ENCODE results near the gene LEMD2.
A peak's percentile ranks its signal among the peaks of the same experiment; 100 is the strongest.

Gene LEMD2

DNA sequence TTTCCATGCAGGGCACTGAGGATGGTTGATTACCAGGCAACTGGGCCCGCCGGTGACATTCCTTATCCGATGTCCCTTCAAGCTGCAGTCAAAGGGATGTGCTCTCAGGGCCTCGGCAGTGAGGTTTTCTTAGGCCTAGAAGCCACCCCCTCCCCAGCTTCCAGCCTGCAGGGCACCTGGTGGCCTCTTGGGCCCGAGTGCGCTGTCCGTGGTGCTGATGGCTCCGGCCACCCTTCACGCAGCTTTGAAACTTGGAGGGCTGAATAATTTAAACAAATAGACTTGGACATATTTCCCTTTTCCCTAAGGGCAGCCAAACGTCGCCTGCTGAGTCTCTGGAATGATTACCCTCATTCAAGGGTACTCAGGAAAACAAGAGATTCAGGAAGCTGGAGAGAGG is 23.7 kb upstream of the LEMD2 start:
- no peaks in the 10 kb centered on the region for H3K36me3 Mint-ChIP-seq (ENCODE audit: low read depth)
- no peak overlapping the region for H3K27ac Mint-ChIP-seq
- H3K4me1 Mint-ChIP-seq (ENCODE audit: low read depth), result peaks cover 4% of the 10 kb centered on the region
- no peak overlapping the region for H3K4me3 Mint-ChIP-seq
- DNase-seq (ENCODE audit: low spot score), result peak; percentile 27
- no peaks in the 10 kb centered on the region for H3K9me3 Mint-ChIP-seq
- H3K27me3 Mint-ChIP-seq (ENCODE audit: low read depth), result peaks cover 47% of the 10 kb centered on the region

DNA sequence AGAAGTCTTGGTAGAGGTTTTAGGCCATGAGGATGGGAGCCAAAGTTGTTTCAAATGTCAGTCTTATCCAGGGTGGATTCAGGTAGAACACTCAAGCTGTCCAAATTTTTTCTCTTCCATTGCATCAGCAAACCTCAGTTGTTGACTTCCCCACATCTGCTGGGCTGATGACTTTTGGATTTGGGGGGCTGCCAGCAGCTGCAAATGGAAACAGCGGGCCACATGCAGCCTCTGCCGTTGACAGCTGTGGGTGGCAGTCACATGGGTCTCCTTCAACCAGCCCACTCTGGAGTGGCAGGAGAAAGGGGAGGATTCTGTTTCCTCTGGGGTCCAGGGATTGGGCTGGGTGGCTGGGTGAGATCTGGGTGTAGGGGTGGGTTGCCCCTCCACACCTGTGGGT is 20.7 kb upstream of the LEMD2 start:
- Mint-ChIP-seq H3K9me3 (no peaks in the 10 kb centered on the region), H3K27ac (no peak overlapping the region), H3K27me3 (ENCODE audit: low read depth) (peaks cover 53% of the 10 kb centered on the region), H3K4me3 (no peak overlapping the region), H3K36me3 (ENCODE audit: low read depth) (no peaks in the 10 kb centered on the region), H3K4me1 (ENCODE audit: low read depth) (peaks cover 8% of the 10 kb centered on the region)
- no peak for DNase-seq (ENCODE audit: low spot score)

DNA sequence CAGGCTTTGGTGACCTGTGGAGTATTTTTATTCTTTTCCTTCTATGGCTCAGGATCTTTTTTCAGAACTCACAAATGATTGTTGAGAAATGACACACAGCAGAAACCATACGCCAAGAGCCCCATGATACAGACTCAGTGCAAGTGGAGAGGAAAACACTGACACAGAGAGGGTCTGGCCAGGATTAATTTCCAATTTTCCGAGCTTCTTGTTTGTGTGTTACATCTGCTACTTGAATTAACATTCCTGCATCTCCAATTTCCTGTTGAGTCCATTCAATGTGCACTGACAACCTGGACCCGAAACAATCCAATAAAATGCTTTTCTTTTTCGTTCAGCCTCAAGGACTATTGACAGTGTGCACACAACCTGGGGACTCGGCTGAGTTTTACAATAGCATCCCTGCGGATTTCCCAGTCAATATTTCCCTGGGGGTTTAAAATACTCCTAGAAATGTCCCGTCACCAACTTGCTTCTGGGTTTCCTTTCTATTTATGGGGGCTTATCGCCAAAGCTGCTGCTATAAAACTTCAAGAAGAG is 19.8 kb upstream of the LEMD2 start:
- DNase-seq (ENCODE audit: low spot score), result no peak
- H3K27me3 Mint-ChIP-seq (ENCODE audit: low read depth), result peaks cover 53% of the 10 kb centered on the region

DNA sequence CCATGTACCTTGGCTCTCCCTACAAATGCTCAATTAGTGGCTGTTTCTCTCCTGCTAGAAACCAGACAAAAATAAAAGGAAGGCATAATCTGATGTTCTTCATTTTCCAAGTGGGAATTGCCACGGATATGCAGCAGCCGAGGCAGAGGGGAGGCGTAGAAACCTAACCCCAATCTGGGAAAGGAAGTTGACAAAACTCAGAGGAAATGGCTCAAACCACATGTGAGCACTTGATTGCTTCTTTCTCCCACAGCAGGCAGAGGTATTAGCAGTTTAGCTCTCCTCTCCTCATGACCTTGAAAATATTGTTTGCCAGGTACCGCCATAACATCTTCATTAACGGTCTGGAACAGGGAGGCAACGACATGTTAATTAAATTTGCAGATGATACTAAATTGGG is 18.7 kb upstream of the LEMD2 start:
- Mint-ChIP-seq H3K36me3 (ENCODE audit: low read depth) (no peaks in the 10 kb centered on the region), H3K4me1 (ENCODE audit: low read depth) (peaks cover 8% of the 10 kb centered on the region), H3K4me3 (peak overlapping the region; percentile 25), H3K9me3 (no peaks in the 10 kb centered on the region), H3K27ac (no peak overlapping the region), H3K27me3 (ENCODE audit: low read depth) (peaks cover 47% of the 10 kb centered on the region)
- no peak for DNase-seq (ENCODE audit: low spot score)

More for the DNA sequence above, 19.8 kb upstream of the LEMD2 start:
- Mint-ChIP-seq H3K4me1 (ENCODE audit: low read depth) (peaks cover 8% of the 10 kb centered on the region), H3K9me3 (no peaks in the 10 kb centered on the region), H3K36me3 (ENCODE audit: low read depth) (no peaks in the 10 kb centered on the region), H3K27ac (no peak overlapping the region), H3K4me3 (no peak overlapping the region)

DNA sequence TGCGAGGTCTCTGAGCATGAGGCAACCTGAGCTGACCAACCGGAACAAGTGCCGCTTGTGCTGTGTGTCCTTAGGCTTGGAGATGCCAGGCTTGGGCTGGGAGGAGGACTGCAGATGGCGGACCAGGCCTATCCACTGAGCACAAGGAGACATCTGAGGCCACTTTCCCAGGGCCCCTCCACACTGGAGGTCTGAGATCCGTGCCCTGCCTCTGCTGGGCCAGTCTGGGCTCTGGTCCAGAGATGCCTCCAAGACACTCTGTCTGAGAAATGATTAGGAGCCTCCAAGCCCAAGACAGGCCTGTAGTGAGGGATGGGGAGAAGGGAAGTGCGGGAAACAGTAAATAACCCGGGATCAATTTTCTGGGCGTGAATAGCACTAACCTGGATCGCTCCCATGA is 17.9 kb upstream of the LEMD2 start:
- no peak for DNase-seq (ENCODE audit: low spot score)
- H3K4me3 Mint-ChIP-seq, result no peak overlapping the region
- no peak overlapping the region for H3K27ac Mint-ChIP-seq
- peaks cover 8% of the 10 kb centered on the region for H3K4me1 Mint-ChIP-seq (ENCODE audit: low read depth)
- no peaks in the 10 kb centered on the region for H3K9me3 Mint-ChIP-seq
- no peaks in the 10 kb centered on the region for H3K36me3 Mint-ChIP-seq (ENCODE audit: low read depth)
- H3K27me3 Mint-ChIP-seq (ENCODE audit: low read depth), result peaks cover 41% of the 10 kb centered on the region

DNA sequence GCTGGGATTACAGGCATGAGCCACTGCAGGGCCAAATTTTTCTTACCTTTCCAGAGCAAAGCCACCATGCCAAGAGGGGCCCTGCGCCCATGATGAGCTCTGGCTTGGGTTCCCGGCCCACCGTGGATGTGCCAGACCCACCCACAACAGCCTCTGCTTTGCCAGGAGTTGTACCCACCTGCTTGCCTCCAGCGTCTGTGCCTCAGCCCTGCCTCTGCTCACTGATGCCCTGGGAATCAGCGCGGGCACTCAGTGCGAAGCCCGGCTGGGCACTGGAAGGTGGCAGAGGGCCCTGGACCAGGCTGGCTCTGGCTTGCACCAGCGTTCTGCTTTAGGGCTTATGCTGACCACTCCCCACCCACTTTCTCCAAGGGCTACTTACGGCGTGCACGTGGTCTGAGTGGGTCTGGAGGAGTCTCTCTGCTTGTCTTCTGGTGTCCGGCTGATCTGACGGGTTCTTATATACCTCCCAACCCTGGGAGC is 14.7 kb upstream of the LEMD2 start, which contains the start of gene MLN:
TSS of gene MLN (minus strand) at position 433 of the 483 bp plus-strand sequence. CDS start 2,840 bp downstream, outside the sequence.
- no peaks in the 10 kb centered on the region for H3K36me3 Mint-ChIP-seq (ENCODE audit: low read depth)
- peaks cover 8% of the 10 kb centered on the region for H3K4me1 Mint-ChIP-seq (ENCODE audit: low read depth)
- DNase-seq (ENCODE audit: low spot score), result no peak
- H3K4me3 Mint-ChIP-seq, result no peak within 1 kb of the TSS
- H3K9me3 Mint-ChIP-seq, result no peaks in the 10 kb centered on the region
- H3K27ac Mint-ChIP-seq, result no peak within 1 kb of the TSS
- H3K27me3 Mint-ChIP-seq (ENCODE audit: low read depth), result peaks cover 28% of the 10 kb centered on the region

DNA sequence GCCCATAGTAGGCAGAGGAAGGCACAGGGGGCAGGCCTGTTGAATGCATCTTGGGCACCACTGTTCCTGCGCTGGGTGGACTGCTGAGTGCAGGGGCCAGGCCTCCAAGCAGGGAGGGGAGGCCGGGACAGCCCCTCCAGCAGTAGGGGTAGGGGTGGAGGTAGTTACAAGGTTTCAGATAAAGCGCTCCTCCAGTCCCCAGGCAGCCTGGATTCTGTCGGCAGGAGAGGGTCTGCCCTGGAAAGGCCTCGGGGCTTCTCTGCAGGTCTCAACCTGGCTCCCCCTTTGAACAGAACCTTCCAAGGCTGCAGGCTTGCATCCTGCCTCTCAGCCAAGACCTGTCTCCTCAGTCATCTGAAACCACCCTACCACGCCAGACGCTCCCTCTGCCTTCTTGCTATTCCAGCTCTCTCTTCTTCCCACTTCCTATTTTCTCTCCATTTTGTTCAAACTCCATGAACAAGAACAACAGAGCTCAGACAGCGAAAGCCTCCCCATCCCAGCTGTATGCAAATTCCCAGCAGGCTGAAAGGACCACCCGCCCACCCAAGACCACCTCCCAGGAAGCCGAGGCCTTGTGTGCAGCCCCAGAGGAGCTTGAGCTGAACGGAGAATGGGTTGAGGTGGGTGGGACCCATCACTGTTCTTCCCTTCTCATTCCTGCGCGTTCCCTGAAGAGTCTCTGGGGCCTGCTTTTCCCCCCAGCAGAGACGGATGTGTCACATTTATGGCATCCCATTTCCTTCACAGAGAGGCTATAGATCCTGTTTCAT is 13.4 kb upstream of the LEMD2 start:
- H3K4me1 Mint-ChIP-seq (ENCODE audit: low read depth), result peaks cover 4% of the 10 kb centered on the region
- H3K9me3 Mint-ChIP-seq, result no peaks in the 10 kb centered on the region
- DNase-seq (ENCODE audit: low spot score), result no peak
- H3K36me3 Mint-ChIP-seq (ENCODE audit: low read depth), result no peaks in the 10 kb centered on the region
- no peak overlapping the region for H3K4me3 Mint-ChIP-seq
- H3K27ac Mint-ChIP-seq, result no peak overlapping the region
- H3K27me3 Mint-ChIP-seq (ENCODE audit: low read depth), result peaks cover 20% of the 10 kb centered on the region

DNA sequence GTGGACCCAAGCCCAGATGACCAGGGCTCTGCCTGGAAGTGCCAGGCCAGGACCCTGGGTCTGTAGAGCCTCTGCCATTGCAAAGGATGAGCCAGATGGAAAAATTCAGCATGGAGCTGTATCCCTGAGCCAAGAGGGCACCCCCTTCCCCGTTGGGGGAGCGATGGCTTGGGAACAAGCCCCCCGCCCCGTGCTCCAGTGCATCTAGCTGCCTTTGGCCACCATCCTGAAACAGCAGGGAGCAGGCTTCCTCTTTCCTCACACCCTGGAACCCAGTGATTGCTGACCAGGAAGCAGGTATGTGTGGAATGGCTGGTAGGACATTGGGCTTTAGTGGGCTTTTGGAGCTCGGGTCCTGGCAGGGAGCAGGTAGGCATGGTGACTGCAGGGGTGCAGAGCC is 12.7 kb upstream of the LEMD2 start:
- no peak for DNase-seq (ENCODE audit: low spot score)
- no peak overlapping the region for H3K4me3 Mint-ChIP-seq
- peaks cover 18% of the 10 kb centered on the region for H3K27me3 Mint-ChIP-seq (ENCODE audit: low read depth)
- no peaks in the 10 kb centered on the region for H3K9me3 Mint-ChIP-seq
- H3K4me1 Mint-ChIP-seq (ENCODE audit: low read depth), result peaks cover 3% of the 10 kb centered on the region
- no peak overlapping the region for H3K27ac Mint-ChIP-seq
- no peaks in the 10 kb centered on the region for H3K36me3 Mint-ChIP-seq (ENCODE audit: low read depth)

DNA sequence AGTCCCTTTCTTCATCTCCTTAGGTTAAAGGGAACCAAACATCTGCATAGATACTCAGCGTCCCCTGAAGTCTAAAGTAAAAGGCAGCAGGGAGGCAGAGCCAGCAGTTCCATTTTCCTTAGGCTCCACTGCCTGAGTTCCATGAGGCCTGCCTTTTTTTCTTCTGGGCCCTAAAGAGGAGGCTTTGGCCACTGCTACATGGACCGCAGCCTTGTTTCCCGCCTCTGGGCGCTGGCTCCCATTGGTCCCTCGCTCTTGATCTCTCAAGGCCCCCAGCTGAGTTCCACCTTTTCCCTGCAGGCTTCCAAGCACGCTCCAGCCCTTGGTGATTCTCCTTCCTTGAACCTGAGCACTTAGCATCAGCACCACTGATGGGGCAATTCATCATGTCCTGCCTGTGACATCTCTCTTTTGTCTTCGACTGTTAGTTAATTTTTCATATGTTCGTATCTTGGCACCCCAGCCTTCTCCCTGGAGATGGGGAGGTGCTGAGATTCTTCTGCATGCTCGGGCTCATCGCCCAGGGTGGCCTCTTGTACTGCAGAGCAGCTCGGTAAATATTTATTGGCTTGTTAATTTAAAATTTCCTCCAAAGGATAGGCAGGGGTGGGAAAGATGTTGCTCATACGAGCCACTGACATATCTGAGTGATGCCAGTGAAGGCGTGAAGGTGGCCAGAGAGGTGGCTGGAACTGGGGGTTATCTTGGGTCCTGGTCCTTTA is 11.5 kb upstream of the LEMD2 start:
- Mint-ChIP-seq H3K9me3 (no peaks in the 10 kb centered on the region), H3K27ac (no peak overlapping the region), H3K4me3 (no peak overlapping the region), H3K4me1 (ENCODE audit: low read depth) (peaks cover 3% of the 10 kb centered on the region), H3K36me3 (ENCODE audit: low read depth) (no peaks in the 10 kb centered on the region), H3K27me3 (ENCODE audit: low read depth) (peaks cover 14% of the 10 kb centered on the region)
- no peak for DNase-seq (ENCODE audit: low spot score)

DNA sequence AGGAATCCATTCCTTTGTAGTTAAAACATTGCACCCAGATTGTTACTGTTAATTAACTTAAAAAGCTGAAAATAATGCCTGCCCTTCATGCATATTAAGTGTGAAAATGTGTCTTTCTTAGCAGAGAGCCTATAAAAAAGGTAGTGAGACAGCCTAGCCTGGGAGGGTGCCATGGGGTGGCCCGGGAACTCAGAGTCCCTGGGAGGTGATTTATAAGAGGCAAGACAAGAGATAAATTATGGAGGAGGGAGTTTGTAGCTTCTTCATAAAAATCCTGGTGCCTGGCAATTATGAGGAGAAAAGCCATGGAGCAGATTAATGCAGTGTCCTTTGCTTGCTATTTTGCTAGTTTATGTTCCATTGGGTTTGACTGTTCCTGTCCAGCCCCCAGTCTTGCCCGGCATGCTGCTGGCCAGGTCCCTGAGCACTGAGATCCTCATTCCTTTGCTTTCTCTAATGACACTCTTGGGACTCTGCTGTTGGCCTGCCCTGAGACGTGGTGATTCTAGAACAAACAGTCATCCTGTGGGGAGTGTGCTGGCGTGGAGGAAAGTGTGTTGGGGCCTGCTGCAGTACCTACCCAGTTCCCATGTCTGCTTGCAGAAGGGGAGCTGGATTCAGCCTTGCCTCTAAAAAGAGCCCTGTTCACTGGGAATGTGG is 10.7 kb upstream of the LEMD2 start:
- no peak for DNase-seq (ENCODE audit: low spot score)
- no peak overlapping the region for H3K4me3 Mint-ChIP-seq
- no peak overlapping the region for H3K27ac Mint-ChIP-seq
- H3K27me3 Mint-ChIP-seq (ENCODE audit: low read depth), result peaks cover 19% of the 10 kb centered on the region
- H3K9me3 Mint-ChIP-seq, result no peaks in the 10 kb centered on the region
- peaks cover 3% of the 10 kb centered on the region for H3K4me1 Mint-ChIP-seq (ENCODE audit: low read depth)
- no peaks in the 10 kb centered on the region for H3K36me3 Mint-ChIP-seq (ENCODE audit: low read depth)

DNA sequence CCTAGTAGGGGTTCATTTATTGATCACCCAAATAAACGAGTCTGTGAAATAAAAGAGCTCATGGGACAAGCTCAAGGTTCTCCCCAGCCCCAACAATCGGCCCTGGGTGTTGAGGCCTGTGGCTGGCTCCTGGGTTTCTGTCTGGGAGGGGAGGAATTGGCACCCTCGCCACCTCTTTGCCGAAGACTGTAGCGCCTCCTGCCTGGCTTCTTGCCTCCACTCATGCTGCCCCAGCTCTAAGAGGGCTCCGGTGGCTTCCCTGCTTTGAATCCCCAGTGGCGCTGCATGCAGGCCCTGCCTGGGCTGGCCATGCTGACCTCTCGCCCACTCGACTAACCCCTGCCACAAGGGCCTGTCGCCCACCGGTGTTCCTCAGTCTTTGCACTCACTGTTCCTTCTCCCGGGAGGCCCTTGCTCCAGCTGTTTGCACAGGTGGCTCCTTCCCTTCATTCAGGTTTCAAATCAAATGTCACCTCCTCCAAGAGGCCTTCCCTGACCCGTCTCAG is 9.5 kb upstream of the LEMD2 start:
- DNase-seq (ENCODE audit: low spot score), result no peak
- Mint-ChIP-seq H3K9me3 (no peaks in the 10 kb centered on the region), H3K4me3 (no peak overlapping the region), H3K27me3 (ENCODE audit: low read depth) (peaks cover 22% of the 10 kb centered on the region), H3K36me3 (ENCODE audit: low read depth) (no peaks in the 10 kb centered on the region), H3K4me1 (ENCODE audit: low read depth) (peaks cover 3% of the 10 kb centered on the region), H3K27ac (no peak overlapping the region)

DNA sequence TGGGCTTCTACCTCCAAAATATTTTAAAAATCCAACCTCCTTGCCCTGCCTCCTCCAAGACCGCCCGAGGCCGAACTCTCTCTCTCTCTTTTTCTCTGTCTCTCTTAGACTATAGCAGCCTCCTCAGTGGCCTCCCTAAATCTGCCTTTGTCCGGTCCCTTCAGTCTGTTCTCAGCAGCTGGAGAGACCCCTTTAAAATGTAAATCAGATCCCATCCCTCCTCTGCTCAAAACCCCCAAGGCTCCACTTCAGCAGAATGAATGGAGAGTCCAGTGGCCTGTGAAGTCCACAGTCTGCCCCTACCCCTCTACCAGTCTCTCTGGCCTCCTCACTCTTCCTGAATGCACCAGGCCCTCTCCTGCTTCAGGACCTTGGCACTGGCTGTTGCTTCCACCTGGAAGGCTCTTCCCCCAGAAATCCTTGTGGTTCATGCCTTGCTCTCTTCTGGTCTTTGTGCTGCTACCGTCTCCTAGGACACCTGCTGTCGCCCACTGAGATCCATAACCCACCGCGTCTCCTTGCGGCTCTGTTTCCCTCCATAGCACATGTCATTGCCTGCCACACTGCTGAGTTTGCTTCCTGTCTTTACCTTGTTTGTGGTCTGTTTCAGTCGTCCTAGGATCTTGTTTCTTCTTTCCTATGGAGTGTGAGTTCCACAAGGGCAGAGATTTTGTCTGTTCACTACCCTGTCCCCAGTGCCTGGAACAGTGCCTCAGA is 8.9 kb upstream of the LEMD2 start:
- no peak for DNase-seq (ENCODE audit: low spot score)
- H3K4me3 Mint-ChIP-seq, result no peak overlapping the region
- no peaks in the 10 kb centered on the region for H3K36me3 Mint-ChIP-seq (ENCODE audit: low read depth)
- H3K9me3 Mint-ChIP-seq, result no peaks in the 10 kb centered on the region
- H3K27me3 Mint-ChIP-seq (ENCODE audit: low read depth), result peaks cover 26% of the 10 kb centered on the region
- no peak overlapping the region for H3K27ac Mint-ChIP-seq
- H3K4me1 Mint-ChIP-seq (ENCODE audit: low read depth), result peaks cover 3% of the 10 kb centered on the region

DNA sequence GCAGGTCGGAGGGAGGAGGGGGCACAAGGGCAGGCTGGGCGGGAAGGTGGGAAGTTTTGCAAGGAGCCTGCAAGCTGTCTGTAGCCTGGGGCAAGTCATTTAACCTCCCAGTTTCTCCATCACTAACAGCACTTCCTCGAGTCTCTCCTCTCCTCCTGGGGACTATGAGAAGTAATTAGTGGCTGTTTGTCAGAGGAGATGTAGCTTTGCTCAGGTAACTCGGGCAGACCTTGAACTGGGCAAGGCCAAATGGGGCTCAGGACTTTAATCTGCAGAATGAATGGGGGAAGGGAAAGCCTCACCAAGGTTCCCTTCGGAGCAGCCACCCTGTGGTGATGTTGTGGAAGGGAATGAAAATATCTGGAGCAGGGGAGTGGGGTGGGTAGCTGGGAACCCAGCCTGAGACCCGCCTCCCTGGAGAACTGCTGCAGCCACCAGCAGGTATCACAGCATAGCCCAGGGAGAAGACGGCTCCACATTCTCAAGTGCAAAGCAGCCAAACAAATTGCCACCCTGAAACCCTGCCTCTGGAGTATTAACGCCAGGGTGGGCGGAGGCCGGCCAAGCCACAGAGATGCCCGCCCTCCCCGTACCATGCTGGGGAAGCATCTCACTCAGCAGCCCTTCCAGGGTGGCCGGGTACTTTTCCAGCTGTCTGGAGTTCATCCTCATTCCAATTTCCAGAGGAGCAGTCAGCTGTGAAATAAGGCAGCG is 6.1 kb upstream of the LEMD2 start:
- Mint-ChIP-seq H3K27ac (no peak overlapping the region), H3K4me3 (no peak overlapping the region), H3K27me3 (ENCODE audit: low read depth) (peaks cover 31% of the 10 kb centered on the region), H3K4me1 (ENCODE audit: low read depth) (peaks cover 7% of the 10 kb centered on the region), H3K9me3 (no peaks in the 10 kb centered on the region), H3K36me3 (ENCODE audit: low read depth) (no peaks in the 10 kb centered on the region)
- no peak for DNase-seq (ENCODE audit: low spot score)
